CD4-positive, alpha-beta T cell treated with Interferon alpha-2 for 1 hour (primary cell): ENCODE data around the gene CLDND2.

Experiments used
- DNase-seq, 2 donors: peaks; one replicate each; pipeline ENCODE4 v3.0.0-alpha.2; 2020 to 2022

CLDND2 gene

DNA sequence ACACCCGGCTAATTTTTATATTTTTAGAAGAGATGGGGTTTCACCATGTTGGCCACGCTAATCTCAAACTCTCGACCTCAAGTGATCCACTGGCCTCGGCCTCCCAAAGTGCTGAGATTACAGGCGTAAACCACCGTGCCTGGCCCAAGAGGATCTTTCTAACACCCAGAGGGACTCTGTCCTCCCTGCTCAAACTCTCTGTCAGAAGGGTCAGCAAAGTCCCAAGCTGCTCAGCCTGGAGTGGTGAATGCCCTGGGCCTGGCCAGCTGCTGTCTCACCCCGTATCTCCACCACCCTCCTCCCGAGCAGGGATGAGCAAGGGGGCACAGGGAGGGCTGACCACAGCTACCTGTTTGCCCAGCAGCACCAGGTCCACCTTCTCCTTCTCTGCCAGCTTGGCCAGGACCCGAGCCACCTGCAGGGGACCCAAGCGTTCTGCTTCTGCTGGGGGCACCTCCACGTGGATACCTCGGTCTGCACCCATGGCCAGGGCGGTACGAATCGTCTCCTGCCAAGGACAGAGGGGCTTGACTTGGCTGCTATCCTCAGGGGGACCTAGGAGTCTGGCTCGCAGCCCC lies 15.9 kb downstream of the CLDND2 start:
- DNase-seq: no peak

DNA sequence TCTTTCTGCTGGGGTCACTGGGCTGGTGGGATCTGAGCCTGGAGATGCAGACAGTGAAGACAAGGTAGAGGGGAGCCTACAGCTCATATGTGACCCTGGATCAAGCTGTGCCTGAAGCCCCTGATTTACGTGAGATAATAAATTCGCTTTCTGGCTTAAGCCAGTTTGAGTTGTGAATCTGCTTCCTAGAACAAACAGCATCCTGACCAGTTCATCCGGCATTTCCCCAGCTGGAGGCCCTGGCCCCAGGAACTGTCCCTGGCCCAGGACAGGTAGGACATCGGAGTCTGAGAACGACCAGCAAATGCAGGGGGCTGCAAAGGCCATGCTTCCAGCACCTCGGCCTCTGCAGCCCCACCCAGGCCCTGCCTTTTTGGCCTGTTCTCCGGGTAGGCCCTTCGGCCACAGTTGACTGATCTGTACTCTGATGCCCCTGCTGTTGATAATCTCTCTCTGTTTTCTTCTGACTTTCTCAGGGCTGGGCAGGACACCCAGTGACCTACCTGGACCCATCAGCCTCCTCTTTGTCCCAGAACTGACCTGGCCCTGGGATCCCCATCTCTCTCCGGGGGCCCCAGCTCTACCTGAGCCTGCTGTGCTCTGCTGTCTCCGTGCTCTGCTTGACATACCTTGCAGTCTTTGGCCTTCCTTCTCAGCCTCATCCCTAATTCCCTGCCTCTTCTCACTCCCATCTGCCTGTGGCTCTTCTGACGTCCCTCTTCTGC lies 17.4 kb downstream of the CLDND2 start:
- no peak for DNase-seq

DNA sequence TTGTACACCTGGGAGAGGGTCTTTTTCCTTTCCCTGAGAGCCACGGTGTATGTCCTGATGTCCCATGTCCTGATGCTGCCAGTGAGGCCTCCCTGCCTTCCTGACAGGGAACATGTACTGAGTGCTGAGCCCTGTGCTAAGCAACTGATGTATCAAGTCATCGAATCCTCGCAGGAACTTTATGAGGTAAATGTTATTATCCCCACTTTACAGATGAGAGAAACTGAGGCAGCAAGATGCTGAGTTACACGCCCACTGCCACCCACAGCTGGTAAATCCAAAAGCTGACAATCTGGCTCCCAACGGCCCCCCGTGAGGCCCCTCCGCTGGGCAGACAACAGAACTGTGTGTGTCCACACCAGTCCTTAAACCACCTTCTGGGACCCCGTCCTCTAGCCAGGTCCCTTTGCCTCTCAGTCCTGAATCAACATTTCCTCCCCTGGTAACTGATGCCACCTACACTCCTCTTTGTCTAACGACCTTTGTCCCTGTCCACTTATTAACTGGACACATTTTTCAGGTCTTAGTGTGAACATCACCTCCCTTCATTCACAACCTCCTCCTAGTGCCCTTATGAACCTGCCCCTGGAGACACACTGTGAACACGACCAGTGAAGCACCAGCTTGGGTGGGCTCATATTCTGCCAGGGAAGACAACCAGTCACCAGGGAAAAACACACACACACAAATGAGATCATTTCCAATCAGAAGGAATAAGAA lies 21.4 kb downstream of the CLDND2 start:
- no peak for DNase-seq

DNA sequence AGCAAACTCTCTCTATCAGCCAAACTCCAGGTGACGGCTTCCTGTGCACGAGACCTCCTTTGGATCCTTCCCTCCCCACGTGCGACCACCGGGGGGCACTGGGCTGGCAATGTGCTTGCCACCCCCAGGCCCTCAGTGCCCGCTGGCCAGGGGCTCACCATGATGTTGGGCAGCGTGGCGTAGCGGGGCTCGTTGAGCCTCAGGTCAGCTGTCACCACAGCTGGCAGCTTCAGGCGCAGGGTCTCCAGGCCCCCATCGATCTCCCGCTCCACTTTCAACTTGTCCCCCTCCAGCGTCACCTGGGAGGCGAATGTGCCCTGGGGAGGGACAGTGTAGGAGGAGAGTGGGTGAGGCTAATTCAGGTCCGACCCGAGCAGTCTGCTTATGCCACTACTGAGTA lies 22.1 kb downstream of the CLDND2 start:
- no peak for DNase-seq

DNA sequence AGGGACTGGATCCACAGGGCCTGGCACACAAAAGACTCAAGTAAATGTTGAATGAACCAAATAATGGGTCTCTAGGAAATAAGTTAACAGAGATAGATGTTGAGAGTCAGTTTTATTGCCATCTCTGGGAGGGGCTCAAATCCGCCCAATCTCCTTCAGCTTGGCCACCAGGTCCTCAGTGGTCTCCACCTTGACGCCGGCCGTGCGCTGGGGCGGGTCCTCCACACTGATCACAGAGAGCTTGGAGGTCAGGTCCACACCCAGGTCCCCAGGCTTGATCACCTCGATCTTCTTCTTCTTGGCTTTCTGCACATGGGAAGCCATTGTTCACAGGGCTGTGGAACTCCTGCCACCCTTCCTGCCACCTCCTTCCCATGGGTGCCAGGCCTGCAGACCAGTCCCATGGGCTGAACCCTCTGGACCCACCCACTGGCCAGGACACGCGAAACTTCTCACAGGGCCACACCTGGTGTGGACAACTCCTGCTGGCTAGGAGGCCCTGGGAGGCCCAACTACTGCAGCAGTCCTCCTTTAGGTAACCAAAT lies 23.7 kb downstream of the CLDND2 start:
- DNase-seq: no peak

DNA sequence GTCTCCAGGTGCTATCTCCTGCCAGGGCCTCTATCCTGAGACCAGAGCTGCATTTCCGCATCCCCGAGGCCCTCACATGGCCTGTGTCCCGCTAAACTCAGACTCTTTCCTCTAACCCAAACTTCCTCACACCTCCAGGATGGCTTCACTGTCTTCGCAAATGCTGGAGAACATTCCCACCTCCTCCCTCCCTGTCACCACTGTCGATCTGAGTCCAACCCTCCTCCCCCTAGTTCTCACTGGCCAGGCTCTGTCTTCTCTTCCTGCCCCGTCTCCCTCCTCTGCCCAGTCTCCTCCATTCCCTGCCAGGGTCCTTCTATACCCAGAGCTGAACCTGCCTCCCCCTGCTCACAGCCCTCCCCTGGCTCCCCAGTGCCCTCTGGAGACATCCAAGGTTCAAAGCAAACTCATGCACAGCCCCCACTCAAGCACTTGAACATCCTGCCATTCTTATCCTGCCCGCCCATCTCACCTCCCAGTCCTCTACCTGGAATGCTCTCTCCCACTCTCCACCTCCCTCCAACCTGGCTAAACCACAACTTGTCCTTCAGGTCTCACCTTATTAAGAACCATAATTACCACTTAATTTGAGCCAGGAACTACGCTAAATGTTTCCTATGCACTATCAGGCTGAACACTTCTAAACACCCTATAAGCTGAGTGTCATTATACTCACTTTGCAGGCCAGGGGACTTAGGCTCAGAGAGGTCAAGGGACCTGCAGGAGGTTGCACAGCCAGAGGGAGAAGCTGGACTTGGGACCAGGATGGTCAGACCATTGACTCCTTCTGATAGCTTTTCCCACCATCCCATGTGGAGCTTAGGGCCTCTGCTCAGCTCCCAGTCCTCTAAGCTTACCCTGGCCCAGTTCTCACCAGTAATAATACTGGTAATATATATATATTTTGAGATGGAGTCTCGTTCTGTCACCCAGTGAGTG lies 25.9 kb downstream of the CLDND2 start:
- no peak for DNase-seq

DNA sequence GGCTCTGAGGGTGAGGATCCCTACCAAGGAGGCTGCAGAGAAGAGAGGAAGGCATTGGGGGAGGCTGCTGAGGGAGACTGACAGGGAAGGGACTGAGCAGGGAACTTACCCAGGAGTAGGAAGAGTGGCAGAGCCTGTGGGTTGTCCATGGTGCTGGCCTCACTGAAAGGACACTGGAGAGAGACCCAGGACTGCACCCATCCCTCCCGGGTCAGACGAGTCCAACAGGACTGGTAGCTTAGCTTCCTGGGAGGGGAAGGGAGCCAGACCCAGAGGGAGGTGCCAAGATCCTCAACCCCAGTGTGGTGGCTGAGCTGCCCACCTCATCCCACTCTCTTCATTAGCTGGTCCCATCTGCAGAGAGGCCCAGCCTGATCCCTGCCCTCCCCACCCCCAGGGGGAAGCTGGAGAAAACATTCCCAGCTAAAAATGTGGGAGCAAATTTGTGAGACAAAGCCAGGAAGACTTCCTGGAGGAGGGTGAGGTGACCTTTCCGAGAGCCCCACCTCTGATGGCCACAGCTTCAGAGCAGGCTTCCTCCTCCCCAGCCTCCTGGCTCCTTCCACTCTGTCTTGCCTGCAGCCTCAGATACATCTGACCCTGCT lies 26.7 kb downstream of the CLDND2 start, which contains the start of gene VSIG10L:
Gene VSIG10L (minus strand): TSS at position 164 of the 605 bp plus-strand sequence. CDS start 15 bp downstream, at position 149.
- no peak for DNase-seq

DNA sequence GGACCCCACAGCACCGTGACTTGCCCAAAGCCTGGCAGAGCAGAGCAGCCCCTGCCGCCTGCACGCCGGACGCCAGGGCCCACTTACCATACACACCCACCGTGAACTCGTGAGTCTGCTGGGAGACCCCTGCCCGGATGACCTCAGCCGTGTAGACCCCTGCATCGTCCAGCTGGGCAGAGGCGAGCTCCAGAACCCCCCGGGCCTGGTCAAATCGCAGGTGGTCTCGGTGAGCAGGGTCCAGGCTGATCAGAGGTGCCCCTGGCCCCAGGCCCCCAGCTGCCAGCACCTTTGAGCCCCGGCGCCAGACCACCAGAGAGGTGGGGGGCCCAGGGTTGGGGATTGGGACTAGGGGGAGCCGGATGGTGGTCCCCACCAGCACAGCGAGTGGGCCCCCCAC lies 27.7 kb downstream of the CLDND2 start:
- no peak for DNase-seq

DNA sequence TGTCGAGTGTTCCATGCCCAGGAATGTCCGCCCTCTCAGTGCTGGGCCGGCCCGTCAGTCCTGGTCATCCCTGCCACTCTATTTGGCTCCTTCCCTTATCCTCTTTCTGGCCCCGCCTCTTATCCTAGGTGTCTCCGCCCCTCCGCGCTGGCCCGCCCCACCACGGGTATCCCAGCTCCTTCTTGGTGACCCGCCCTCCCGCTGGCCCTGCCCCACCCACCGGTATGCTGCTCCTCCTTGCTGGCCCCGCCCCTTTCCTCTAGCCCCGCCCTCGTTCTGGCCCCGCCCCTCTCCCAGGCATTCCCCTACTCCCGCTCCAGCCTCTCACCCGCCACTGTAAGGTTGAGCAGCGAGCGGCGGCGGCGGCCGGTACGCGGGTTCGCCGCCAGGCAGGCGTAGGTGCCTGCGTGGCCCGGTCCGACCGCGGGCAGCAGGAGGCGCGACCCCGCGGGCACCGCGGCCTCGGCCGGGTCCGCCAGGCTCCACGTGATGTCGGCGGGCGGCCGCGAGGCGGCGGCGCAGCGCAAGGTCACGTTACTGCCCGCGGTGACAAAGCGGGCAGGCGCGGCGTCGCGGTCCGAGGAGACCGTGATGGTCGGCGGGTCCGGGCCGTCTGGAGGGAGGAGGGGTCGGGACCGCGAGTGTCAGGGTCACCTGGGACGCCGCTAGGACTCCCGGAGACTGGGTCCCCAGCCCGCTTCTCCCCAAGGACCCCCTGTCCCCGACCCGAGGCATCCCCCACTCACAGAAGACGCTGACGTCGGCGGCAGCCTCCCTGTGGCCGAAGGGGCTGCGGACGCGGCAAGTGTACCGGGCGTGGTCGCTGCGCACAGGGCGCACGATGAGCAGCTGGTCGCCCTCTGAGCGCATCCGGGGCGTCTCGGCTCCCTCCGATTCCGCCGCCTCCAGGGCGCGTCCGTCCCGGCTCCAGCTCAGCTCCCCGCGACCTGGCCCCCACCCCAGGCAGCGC lies 28.8 kb downstream of the CLDND2 start:
- DNase-seq: peak; percentile 93 to 94

DNA sequence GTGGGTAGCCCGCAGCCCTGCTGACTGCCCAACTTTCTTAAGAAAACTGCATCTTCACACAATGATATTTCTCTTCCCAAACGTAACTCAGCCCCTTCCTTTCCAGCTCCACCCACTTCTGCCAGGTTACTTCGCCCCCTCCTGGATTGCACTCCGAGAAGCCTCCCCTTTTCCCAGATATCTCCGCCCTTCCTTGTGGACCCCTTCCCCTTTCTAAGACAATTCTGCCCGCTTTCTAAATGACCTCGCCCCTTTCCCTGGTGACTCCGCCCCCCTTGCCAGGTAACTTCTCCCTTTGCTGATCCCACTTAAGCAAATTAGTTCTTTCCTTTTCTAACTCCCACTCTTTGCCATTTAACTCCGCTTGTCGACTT lies 29.5 kb downstream of the CLDND2 start:
- DNase-seq: no peak

DNA sequence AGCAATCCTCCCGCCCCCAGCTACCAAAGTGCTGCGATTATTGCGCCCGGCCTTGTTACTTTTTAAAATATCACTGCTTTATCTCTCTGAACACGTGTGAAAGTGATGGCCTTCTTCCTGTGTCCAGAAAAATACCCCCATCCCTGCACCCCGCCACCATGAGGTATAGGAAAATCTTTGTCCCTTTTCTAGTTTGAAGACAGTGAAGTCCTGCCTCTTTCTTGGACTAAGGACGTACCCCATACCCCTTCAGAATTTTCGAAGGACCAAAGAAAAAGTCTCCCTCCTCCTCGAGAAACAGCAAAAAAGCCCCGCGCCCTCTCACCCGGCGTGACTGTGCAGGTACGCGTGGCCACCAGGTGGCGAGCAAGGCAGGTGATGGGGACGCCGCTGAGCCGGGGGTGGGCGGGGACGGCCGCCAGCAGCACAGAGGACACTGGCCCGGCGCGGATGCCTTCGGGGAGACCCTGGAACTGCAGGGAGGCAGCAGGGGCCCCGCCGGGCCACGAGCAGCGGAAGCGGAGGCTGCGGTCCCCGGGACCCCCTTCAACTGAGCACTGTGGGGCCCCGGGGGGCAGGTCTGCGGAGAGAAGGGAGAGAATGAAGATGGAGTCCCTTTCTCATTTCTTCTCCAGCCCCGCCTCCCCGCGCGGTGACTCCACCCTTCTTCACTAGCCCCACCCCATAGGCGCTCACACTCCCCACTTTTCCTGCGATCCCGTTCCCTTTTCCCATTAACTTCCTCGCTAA lies 30.1 kb downstream of the CLDND2 start:
- peak; percentile 83 to 86 for DNase-seq

DNA sequence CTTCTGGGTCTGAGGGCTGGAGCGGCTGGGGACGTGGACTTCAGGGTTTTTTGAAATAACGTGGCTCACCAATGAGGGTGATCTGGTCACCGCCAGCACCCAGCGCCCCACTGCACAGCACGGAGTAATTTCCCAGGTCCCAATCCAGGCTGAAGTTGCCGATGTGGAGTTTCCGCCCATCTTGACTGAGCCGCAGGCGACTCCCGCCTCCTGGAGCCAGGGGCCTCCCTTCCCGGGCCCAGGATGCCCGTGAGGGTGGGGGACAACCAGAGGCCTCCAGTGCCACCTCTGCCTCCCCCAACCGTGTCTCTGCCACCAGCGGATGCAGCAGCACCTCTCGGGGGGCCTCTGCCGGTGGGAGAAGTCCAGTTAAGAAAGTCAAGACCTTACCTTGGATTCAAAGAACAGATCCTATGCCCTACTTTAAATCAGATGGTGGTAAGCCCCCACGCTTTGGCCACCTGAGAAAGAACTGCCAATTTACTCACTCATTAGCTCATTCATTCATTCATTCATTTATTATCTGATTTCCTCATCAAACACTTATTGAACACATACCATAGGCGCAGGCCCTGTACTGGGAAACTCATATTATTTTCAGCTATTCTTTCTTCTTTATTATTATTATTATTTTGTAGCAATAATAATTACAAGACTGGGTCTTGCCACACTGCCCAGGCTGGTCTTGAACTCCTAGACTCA lies 30.8 kb downstream of the CLDND2 start:
- DNase-seq: no peak

DNA sequence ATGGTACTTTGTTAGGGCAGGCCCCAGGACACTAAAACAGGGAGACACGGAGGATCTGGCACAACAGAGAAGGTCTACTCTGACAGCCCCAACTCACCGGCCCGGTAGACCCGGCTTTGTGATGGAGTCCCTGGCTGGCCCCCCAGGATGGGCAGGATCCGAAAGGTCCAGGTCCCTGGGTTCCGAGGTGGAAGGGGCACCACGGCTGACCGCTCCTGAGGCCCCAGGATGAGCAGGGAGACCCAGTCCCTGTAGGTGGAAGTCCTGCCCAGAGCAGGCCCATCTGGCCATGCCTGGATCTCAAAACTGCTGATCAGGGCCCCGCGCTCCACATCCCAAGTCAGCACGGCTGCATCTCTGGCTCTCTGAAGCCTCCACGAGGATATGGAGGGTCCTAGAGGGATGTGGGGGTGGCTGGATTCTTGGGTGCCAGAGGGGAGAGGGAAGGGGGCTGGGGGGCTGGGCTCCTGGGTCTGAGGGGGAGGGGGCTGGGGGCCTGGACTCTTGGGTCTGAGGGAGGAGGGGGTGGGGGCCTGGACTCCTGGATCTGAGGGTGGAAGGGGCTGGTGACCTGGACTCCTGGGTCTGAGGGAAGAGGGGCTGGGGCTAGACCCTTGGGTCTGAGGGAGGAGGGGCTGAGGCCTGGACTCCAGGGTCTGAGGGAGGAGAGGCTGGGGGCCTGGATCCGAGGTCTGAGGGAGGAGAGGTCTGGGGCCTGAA lies 31.5 kb downstream of the CLDND2 start:
- DNase-seq: no peak

DNA sequence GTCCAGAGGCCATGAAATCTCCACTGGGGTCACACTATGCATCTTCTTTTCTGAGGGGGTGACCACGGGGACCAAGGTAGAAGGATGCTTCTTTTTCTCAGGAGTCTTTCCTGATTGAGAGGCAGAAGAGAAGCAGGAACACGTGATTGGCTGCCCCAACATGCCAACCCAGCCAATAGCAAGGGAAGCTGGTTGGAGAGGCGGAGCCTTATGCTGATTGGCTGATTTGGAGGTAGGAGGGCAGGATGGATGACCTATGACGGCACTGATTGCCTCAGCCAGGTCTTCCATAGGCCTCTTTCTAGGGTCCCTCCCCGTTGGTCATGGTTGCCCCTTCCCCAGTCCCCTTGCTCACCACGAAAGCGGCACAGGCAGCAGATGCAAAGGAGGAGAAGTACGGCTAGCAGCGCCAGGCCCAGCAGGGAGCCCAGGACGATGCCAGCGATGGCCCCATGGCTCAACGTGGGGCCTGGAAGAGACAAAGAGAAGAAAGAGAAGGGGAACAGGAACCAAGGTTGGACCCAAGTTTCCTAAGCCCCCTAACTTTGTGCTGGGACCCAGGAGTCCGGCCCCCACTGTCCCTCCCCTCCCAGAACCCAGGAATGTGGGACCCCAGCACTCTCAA lies 34.9 kb downstream of the CLDND2 start:
- DNase-seq: no peak

DNA sequence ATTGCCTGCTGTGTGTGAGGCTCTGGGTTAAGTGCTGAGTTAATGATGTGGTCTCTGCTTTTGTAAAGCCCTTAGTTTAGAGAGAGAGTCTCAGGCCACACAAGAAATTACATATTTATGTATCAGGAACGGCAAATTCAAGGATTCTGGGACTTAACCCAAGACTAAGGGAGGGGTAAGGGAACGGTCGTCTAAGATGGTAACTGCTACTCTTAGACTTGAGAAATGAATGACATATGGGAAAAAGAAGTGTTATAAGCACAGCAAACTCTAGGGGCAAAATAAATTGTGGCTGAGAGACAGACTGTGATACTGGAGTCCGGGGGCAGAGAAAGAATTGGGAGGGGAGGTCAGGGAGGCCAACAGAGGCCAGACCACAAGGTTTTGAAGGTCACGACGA lies 37.1 kb downstream of the CLDND2 start:
- no peak for DNase-seq

DNA sequence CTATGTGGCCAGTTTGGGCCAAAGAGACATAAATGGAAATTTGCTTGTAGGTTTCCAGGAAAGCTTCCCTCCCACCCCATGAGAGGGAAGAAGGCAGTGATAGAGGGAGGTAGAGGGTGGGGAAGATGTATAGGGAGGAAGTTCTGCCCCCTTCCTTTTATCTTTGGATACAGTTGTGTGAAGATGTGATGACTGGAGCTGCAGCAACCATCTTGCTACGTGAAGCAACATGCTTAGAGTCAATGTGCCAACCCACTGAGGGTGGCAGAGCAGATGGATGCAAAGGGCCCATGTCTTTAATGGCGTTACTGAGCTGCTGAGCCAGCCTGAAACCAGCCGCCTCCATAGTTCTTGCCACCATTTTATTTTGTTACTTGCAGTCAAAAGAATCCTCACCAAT lies 37.6 kb downstream of the CLDND2 start:
- DNase-seq: no peak

DNA sequence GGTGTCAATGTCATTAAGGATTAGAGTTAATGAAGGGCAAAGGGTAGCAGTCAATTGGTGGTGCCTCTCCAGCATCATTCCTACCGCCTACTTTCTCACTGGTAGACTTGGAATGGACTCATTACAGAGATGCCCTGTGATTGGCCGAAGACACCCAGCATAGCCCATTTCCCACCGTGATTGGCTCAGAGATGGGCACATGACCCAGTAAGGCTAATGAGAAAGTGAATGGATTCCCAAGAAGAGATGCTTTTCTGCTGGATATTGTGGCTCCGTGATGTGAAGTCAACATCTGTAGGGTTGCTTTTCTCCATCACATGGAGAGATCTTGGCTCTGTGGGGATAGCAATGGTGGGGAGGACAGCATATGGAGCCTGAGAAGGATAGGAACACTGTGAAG lies 38.4 kb downstream of the CLDND2 start:
- no peak for DNase-seq

DNA sequence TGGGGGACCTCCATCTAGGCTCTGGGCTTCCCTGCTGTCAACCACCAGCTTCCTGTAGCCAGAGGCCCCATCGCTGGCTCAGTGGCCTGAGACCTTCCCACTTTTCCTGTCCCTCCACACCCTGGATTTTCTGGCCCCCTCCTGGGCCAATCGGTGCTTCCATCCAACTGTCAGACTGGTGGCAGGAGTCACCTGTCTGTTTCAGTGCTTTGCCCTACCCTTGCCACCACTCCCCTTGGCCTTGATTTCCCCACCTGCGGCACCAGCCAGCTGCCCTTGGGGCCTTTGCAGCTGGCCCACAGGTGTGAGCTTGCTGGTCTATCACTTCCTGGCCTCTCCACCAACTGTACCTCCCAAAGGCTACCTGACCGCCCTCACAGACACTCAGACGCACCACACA lies 39.4 kb downstream of the CLDND2 start:
- DNase-seq: no peak
